Mucosa of gallbladder (tissue), 1 donor: ENCODE data around the gene EXOC3. TPM values are rescaled to one million over a fixed set of nuclear protein-coding genes. Genes with fewer than 3 reads are reported as not detected.
"Not testable (repeated sequence)": the region's sequence is repeated elsewhere in the genome, so short reads cannot be mapped to it uniquely, and the experiment has no call there.

ENCODE experiments used
- DNase-seq: peaks from one replicate; pipeline ENCODE4 v3.0.0-alpha.2; 2020; ENCODE audit warnings: low spot score
- total RNA-seq: library from RNA; stranded (reverse); gene quantifications from one replicate; pipeline ENCODE4 v1.2.1, GENCODE V29; 2021
- donor health status: DM: no; HTN: no; CAD: no.

EXOC3 gene
- total RNA-seq, 1 donor from 2014 or later, result 71.6 TPM

GRCh38 chr5:472656-473550 lies 29.9 kb downstream of the EXOC3 start:
- DNase-seq, result peak; percentile 89

- DNase-seq, result no peak
Observed at GRCh38 chr5:473551-474192, 30.7 kb downstream of the EXOC3 start.

- DNase-seq, result not testable (repeated sequence)
Observed at GRCh38 chr5:474232-474839, 31.4 kb downstream of the EXOC3 start.

- no peak for DNase-seq
Observed at GRCh38 chr5:474840-475661, 32.1 kb downstream of the EXOC3 start.

- DNase-seq, result no peak
Observed at GRCh38 chr5:475704-476101, 32.7 kb downstream of the EXOC3 start.

- DNase-seq, result no peak
Observed at GRCh38 chr5:476102-476813, 33.3 kb downstream of the EXOC3 start.

- no peak for DNase-seq
Observed at GRCh38 chr5:476814-477175, 33.8 kb downstream of the EXOC3 start.

GRCh38 chr5:477247-477646 lies 34.3 kb downstream of the EXOC3 start:
- no peak for DNase-seq

- no peak for DNase-seq
Observed at GRCh38 chr5:477871-478270, 34.9 kb downstream of the EXOC3 start.

GRCh38 chr5:478369-478981 lies 35.5 kb downstream of the EXOC3 start:
- no peak for DNase-seq

GRCh38 chr5:478982-479535 lies 36.1 kb downstream of the EXOC3 start:
- no peak for DNase-seq

- no peak for DNase-seq
Observed at GRCh38 chr5:479566-480319, 36.8 kb downstream of the EXOC3 start.

- DNase-seq, result no peak
Observed at GRCh38 chr5:481347-481746, 38.4 kb downstream of the EXOC3 start.

GRCh38 chr5:482021-482420 lies 39.0 kb downstream of the EXOC3 start:
- no peak for DNase-seq

- DNase-seq, result no peak
Observed at GRCh38 chr5:482506-482905, 39.5 kb downstream of the EXOC3 start.

- no peak for DNase-seq
Observed at GRCh38 chr5:483011-483410, 40.0 kb downstream of the EXOC3 start.

GRCh38 chr5:483434-484140 lies 40.6 kb downstream of the EXOC3 start:
- DNase-seq, result no peak

- no peak for DNase-seq
Observed at GRCh38 chr5:484556-484955, 41.6 kb downstream of the EXOC3 start.
